ENCODE measurements around the gene SAG.

The SAG gene

GRCh38 chr2:233336541-233336940, 28.9 kb downstream of the SAG start:
- no peaks in the 10 kb centered on the region for H3K27me3 ChIP-seq (replicated peaks; ENCODE audit: control insufficient read depth, insufficient read depth, low read length)
- no peaks in the 10 kb centered on the region; the same call in 1 of the 2 replicates for H3K36me3 ChIP-seq (ENCODE audit: control insufficient read depth, insufficient read depth, low read length)
- H3K4me3 ChIP-seq (replicated peaks; ENCODE audit: low read depth, low read length), result no peak overlapping the region
- no peak for DNase-seq (ENCODE audit: extremely low read depth, insufficient read length)
- TF ChIP-seq CTCF (IDR thresholded peaks at IDR 0.05; ENCODE audit: insufficient read depth, low read length, poor library complexity, severe bottlenecking), result no peak

GRCh38 chr2:233338046-233338445, 30.4 kb downstream of the SAG start:
- no peaks in the 10 kb centered on the region for H3K27me3 ChIP-seq (replicated peaks; ENCODE audit: control insufficient read depth, insufficient read depth, low read length)
- no peak for TF ChIP-seq CTCF (IDR thresholded peaks at IDR 0.05; ENCODE audit: insufficient read depth, low read length, poor library complexity, severe bottlenecking)
- no peaks in the 10 kb centered on the region; the same call in 1 of the 2 replicates for H3K36me3 ChIP-seq (ENCODE audit: control insufficient read depth, insufficient read depth, low read length)
- DNase-seq (ENCODE audit: extremely low read depth, insufficient read length), result no peak
- H3K4me3 ChIP-seq (replicated peaks; ENCODE audit: low read depth, low read length), result no peak overlapping the region

- H3K36me3 ChIP-seq (ENCODE audit: control insufficient read depth, insufficient read depth, low read length), result no peaks in the 10 kb centered on the region; the same call in 1 of the 2 replicates
- DNase-seq (ENCODE audit: extremely low read depth, insufficient read length), result no peak
- TF ChIP-seq CTCF (IDR thresholded peaks at IDR 0.05; ENCODE audit: insufficient read depth, low read length, poor library complexity, severe bottlenecking), result no peak
- H3K27me3 ChIP-seq (replicated peaks; ENCODE audit: control insufficient read depth, insufficient read depth, low read length), result no peaks in the 10 kb centered on the region
- H3K4me3 ChIP-seq (replicated peaks; ENCODE audit: low read depth, low read length), result no peak overlapping the region
These were observed 31.3 kb downstream of the SAG start for GRCh38 chr2:233338812-233339368.

GRCh38 chr2:233339427-233339826, 31.8 kb downstream of the SAG start:
- no peaks in the 10 kb centered on the region for H3K27me3 ChIP-seq (replicated peaks; ENCODE audit: control insufficient read depth, insufficient read depth, low read length)
- no peak for TF ChIP-seq CTCF (IDR thresholded peaks at IDR 0.05; ENCODE audit: insufficient read depth, low read length, poor library complexity, severe bottlenecking)
- DNase-seq (ENCODE audit: extremely low read depth, insufficient read length), result no peak
- H3K36me3 ChIP-seq (ENCODE audit: control insufficient read depth, insufficient read depth, low read length), result no peaks in the 10 kb centered on the region; the same call in 1 of the 2 replicates
- H3K4me3 ChIP-seq (replicated peaks; ENCODE audit: low read depth, low read length), result no peak overlapping the region

- no peak for TF ChIP-seq CTCF (IDR thresholded peaks at IDR 0.05; ENCODE audit: insufficient read depth, low read length, poor library complexity, severe bottlenecking)
- DNase-seq (ENCODE audit: extremely low read depth, insufficient read length), result no peak
These were observed 33.7 kb downstream of the SAG start for GRCh38 chr2:233341296-233341695.

GRCh38 chr2:233342301-233342700, 34.7 kb downstream of the SAG start:
- H3K27me3 ChIP-seq (replicated peaks; ENCODE audit: control insufficient read depth, insufficient read depth, low read length), result no peaks in the 10 kb centered on the region
- TF ChIP-seq CTCF (IDR thresholded peaks at IDR 0.05; ENCODE audit: insufficient read depth, low read length, poor library complexity, severe bottlenecking), result no peak
- DNase-seq (ENCODE audit: extremely low read depth, insufficient read length), result no peak
- H3K36me3 ChIP-seq (ENCODE audit: control insufficient read depth, insufficient read depth, low read length), result no peaks in the 10 kb centered on the region
- H3K4me3 ChIP-seq (replicated peaks; ENCODE audit: low read depth, low read length), result no peak overlapping the region

More at GRCh38 chr2:233341296-233341695, 33.7 kb downstream of the SAG start:
- Histone ChIP-seq H3K4me3 (replicated peaks; ENCODE audit: low read depth, low read length) (no peak overlapping the region), H3K36me3 (ENCODE audit: control insufficient read depth, insufficient read depth, low read length) (no peaks in the 10 kb centered on the region), H3K27me3 (replicated peaks; ENCODE audit: control insufficient read depth, insufficient read depth, low read length) (no peaks in the 10 kb centered on the region)

All from GM06990 (cell line).